HG02763 (cell line): ENCODE results near the gene THRAP3.
"Not testable (repeated sequence)": the region's sequence is repeated elsewhere in the genome, so short reads cannot be mapped to it uniquely, and the experiment has no call there.

ENCODE experiments used
- ATAC-seq: cut with Tn5 transposase; IDR thresholded peaks from one replicate; pipeline ENCODE4 v1.9.1; 2021; ENCODE audit warnings: mild to moderate bottlenecking, moderate library complexity; ENCODE audit not compliant: unreplicated experiment

THRAP3 gene

GRCh38 chr1:36239941-36240637 is 15.8 kb downstream of the THRAP3 start:
- ATAC-seq, result no peak

GRCh38 chr1:36247538-36247937 is 23.3 kb downstream of the THRAP3 start:
- no peak for ATAC-seq

- no peak for ATAC-seq
Measured at GRCh38 chr1:36248250-36248894, 24.1 kb downstream of the THRAP3 start.

- ATAC-seq, result no peak
Measured at GRCh38 chr1:36251794-36252481, 27.7 kb downstream of the THRAP3 start.

- not testable (repeated sequence) for ATAC-seq
Measured at GRCh38 chr1:36252482-36252824, 28.2 kb downstream of the THRAP3 start.

GRCh38 chr1:36253161-36253862 is 29.1 kb downstream of the THRAP3 start:
- ATAC-seq, result no peak

- no peak for ATAC-seq
Measured at GRCh38 chr1:36256558-36257374, 32.5 kb downstream of the THRAP3 start.

- no peak for ATAC-seq
Measured at GRCh38 chr1:36257375-36257767, 33.1 kb downstream of the THRAP3 start.

- ATAC-seq, result no peak
Measured at GRCh38 chr1:36258960-36259344, 34.7 kb downstream of the THRAP3 start.

- ATAC-seq, result no peak
Measured at GRCh38 chr1:36268981-36269380, 44.7 kb downstream of the THRAP3 start.

- no peak for ATAC-seq
Measured at GRCh38 chr1:36269408-36269838, 45.2 kb downstream of the THRAP3 start.

GRCh38 chr1:36273024-36273423 is 48.8 kb downstream of the THRAP3 start:
- ATAC-seq, result no peak

GRCh38 chr1:36274201-36274600 is 50.0 kb downstream of the THRAP3 start:
- ATAC-seq, result no peak

- ATAC-seq, result no peak
Measured at GRCh38 chr1:36276688-36277087, 52.4 kb downstream of the THRAP3 start.

GRCh38 chr1:36279110-36279788 is 55.0 kb downstream of the THRAP3 start:
- no peak for ATAC-seq

GRCh38 chr1:36279789-36280296 is 55.6 kb downstream of the THRAP3 start:
- ATAC-seq, result no peak

GRCh38 chr1:36284061-36284460 is 59.8 kb downstream of the THRAP3 start:
- no peak for ATAC-seq

GRCh38 chr1:36284517-36284916 is 60.3 kb downstream of the THRAP3 start:
- ATAC-seq, result no peak

GRCh38 chr1:36285443-36286101 is 61.3 kb downstream of the THRAP3 start:
- ATAC-seq, result no peak
